K562 (cell line): ENCODE data around the gene EMC10. TPM values are rescaled to one million over a fixed set of nuclear protein-coding genes. Genes with fewer than 3 reads are reported as not detected.

Experiments
- ARID2 ChIP-seq: fragments of 450-650 bp; IDR thresholded peaks from 2 replicates; pipeline ENCODE4 v1.6.1; 2017; ENCODE audit warnings: antibody characterized with exemption, mild to moderate bottlenecking
- CREB5 ChIP-seq: fragments of 250-450 bp; sonication (Bioruptor Pico); IDR thresholded peaks from 2 replicates; pipeline ENCODE4 v1.5.0; 2020; ENCODE audit warnings: mild to moderate bottlenecking
- EHMT2 ChIP-seq: fragments of 450-650 bp; IDR thresholded peaks from 2 replicates; pipeline ENCODE4 v1.6.1; 2018; ENCODE audit warnings: antibody characterized with exemption
- EWSR1 ChIP-seq: fragments of 450-650 bp; IDR thresholded peaks from 2 replicates; pipeline ENCODE4 v1.6.1; 2018; ENCODE audit warnings: borderline replicate concordance, mild to moderate bottlenecking, low read depth, moderate library complexity; ENCODE audit not compliant: partially characterized antibody
- NCOA1 ChIP-seq: fragments of 450-650 bp; IDR thresholded peaks from 2 replicates; pipeline ENCODE4 v1.6.1; 2016; ENCODE audit warnings: low read depth
- NR4A1 ChIP-seq, 2 experiments: fragments of 250-450 bp in 1 of 2; fragments of 450-650 bp in 1 of 2; sonication (Bioruptor Pico) in 1 of 2; IDR thresholded peaks; 2 replicates each; pipeline versions ENCODE4 v1.4.0 to v1.6.1; 2016 to 2020; ENCODE audit warnings: mild to moderate bottlenecking in 2 of 2, missing compliant biosample characterization in 1 of 2, missing genetic modification characterization in 1 of 2, moderate library complexity in 1 of 2
- RUNX1 ChIP-seq: sonication (generic); IDR thresholded peaks from 2 replicates; pipeline ENCODE4 v1.6.1; 2016; ENCODE audit warnings: antibody characterized with exemption, low read depth
- SMARCA5 ChIP-seq: fragments of 450-650 bp; IDR thresholded peaks from 2 replicates; pipeline ENCODE4 v1.6.1; 2016
- SRSF7 ChIP-seq: fragments of 200-400 bp; formaldehyde crosslinking; optimal IDR thresholded peaks from 2 replicates; pipeline ENCODE3; 2017; ENCODE audit warnings: mild to moderate bottlenecking, low read depth, low read length
- YY1 ChIP-seq, 3 experiments: IDR thresholded peaks; 2 replicates each; pipeline ENCODE4 v1.6.1; 2011; ENCODE audit warnings: low read length in 2 of 3, mild to moderate bottlenecking in 2 of 3, moderate library complexity in 2 of 3, borderline replicate concordance in 1 of 3, control low read depth in 1 of 3, low read depth in 1 of 3; ENCODE audit not compliant: insufficient read depth in 3 of 3, insufficient replicate concordance in 2 of 3, control insufficient read depth in 1 of 3, insufficient read length in 1 of 3; ENCODE audit errors: extremely low read depth in 1 of 3
- ZEB2 ChIP-seq: fragments of 450-650 bp; IDR thresholded peaks from 2 replicates; pipeline ENCODE4 v1.6.1; 2016
- ZNF165 ChIP-seq: fragments of 250-450 bp; sonication (Bioruptor Pico); IDR thresholded peaks from 2 replicates; pipeline ENCODE4 v1.4.0; 2020; ENCODE audit warnings: borderline replicate concordance
- ZNF212 ChIP-seq: fragments of 450-650 bp; formaldehyde crosslinking; IDR thresholded peaks from 2 replicates; pipeline ENCODE4 v1.4.0; 2020; ENCODE audit warnings: mild to moderate bottlenecking
- ZNF444 ChIP-seq: fragments of 250-450 bp; sonication (Bioruptor Pico); IDR thresholded peaks from 2 replicates; pipeline ENCODE4 v1.4.0; 2020; ENCODE audit warnings: mild to moderate bottlenecking, moderate library complexity
- ZNF586 ChIP-seq: fragments of 450-650 bp; formaldehyde crosslinking; conservative IDR thresholded peaks from 2 replicates; pipeline ENCODE4 v1.4.0; 2020; ENCODE audit warnings: mild to moderate bottlenecking, moderate library complexity
- polyA plus RNA-seq, 8 experiments: library from polyadenylated mRNA; depleted of rRNA in 4 of 8; stranded (reverse) in 5 of 8; unstranded in 3 of 8; fragments of >200 nt; fragmentation: Nextera tagmentation in 2 of 8; fragmentation: Illumina TruSeq in 1 of 8; extraction: Ambion mirVana in 2 of 8; extraction: Trizol in 1 of 8; gene quantifications; 2 replicates each; pipeline versions ENCODE4 v1.2.1 to v1.2.3, GENCODE V29; 2011 to 2014; ENCODE audit warnings: inconsistent platforms in 1 of 8, missing spikeins in 1 of 8
- total RNA-seq, 7 experiments: library from RNA; depleted of rRNA in 6 of 7; stranded (reverse); fragments of >200 nt in 6 of 7; fragmentation: Illumina TruSeq in 2 of 7; extraction: Trizol in 2 of 7; gene quantifications; 2 replicates each; pipeline versions ENCODE4 v1.2.1 to v1.2.3, GENCODE V29; 2011 to 2021; ENCODE audit warnings: low replicate concordance in 1 of 7
- TF ChIP-seq, protein P1 (sequence below): sonication (generic); formaldehyde crosslinking; IDR thresholded peaks from 2 replicates; pipeline ENCODE4 v1.8.0; 2022; ENCODE audit warnings: mild to moderate bottlenecking, missing genetic modification reagents
- TF ChIP-seq, protein P2 (sequence below): IDR thresholded peaks from 2 replicates; pipeline ENCODE4 v1.6.1; 2012; ENCODE audit warnings: low read depth, low read length, improper control_type of control experiment, borderline replicate concordance
- TF ChIP-seq, protein P3 (sequence below), 2 experiments: fragments of 150-350 bp in 1 of 2; IDR thresholded peaks; 2 replicates each; pipeline ENCODE4 v1.6.1; 2012 to 2016; ENCODE audit warnings: low read depth in 2 of 2, low read length in 2 of 2, mild to moderate bottlenecking in 1 of 2, moderate library complexity in 1 of 2

The EMC10 gene
- total and polyA plus RNA-seq, 9 of the 15 experiments (the other 6 are each of a cell fraction or from before 2014, with no cell fraction given): 1.4 to 46.0 (median 13.1) TPM

GRCh38 chr19:50500060-50500752, 23.9 kb downstream of the EMC10 start (continued):
- TF ChIP-seq CREB5 (no peak), EHMT2 (no peak), SRSF7 (no peak), NCOA1 (no peak), ZEB2 (no peak), ARID2 (no peak), EWSR1 (no peak), RUNX1 (no peak), ZNF444 (0 out of 2 replicates have a peak, but pooled peaks have one; percentile 77), NR4A1 (CRISPR knock-in tag; IDR thresholded peaks at IDR 0.05) (no peak), NR4A1 (tag; IDR thresholded peaks at IDR 0.05) (no peak), SMARCA5 (no peak), ZNF586 (CRISPR knock-in tag) (no peak), ZNF165 (CRISPR knock-in tag) (no peak), ZNF212 (no peak), YY1 (IDR thresholded peaks at IDR 0.05; ENCODE audit: borderline replicate concordance in 1 of 3, control insufficient read depth in 1 of 3, extremely low read depth in 1 of 3, insufficient read depth in 3 of 3, insufficient read length in 1 of 3, insufficient replicate concordance in 2 of 3, low read depth in 1 of 3, low read length in 2 of 3) (no peak)
- TF ChIP-seq, protein P1, sequence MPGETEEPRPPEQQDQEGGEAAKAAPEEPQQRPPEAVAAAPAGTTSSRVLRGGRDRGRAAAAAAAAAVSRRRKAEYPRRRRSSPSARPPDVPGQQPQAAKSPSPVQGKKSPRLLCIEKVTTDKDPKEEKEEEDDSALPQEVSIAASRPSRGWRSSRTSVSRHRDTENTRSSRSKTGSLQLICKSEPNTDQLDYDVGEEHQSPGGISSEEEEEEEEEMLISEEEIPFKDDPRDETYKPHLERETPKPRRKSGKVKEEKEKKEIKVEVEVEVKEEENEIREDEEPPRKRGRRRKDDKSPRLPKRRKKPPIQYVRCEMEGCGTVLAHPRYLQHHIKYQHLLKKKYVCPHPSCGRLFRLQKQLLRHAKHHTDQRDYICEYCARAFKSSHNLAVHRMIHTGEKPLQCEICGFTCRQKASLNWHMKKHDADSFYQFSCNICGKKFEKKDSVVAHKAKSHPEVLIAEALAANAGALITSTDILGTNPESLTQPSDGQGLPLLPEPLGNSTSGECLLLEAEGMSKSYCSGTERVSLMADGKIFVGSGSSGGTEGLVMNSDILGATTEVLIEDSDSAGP: no peak
- TF ChIP-seq, protein P2, sequence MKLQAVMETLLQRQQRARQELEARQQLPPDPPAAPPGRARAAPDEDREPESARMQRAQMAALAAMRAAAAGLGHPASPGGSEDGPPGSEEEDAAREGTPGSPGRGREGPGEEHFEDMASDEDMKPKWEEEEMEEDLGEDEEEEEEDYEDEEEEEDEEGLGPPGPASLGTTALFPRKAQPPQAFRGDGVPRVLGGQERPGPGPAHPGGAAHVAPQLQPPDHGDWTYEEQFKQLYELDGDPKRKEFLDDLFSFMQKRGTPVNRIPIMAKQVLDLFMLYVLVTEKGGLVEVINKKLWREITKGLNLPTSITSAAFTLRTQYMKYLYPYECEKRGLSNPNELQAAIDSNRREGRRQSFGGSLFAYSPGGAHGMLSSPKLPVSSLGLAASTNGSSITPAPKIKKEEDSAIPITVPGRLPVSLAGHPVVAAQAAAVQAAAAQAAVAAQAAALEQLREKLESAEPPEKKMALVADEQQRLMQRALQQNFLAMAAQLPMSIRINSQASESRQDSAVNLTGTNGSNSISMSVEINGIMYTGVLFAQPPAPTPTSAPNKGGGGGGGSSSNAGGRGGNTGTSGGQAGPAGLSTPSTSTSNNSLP: no peak
- TF ChIP-seq, protein P3, sequence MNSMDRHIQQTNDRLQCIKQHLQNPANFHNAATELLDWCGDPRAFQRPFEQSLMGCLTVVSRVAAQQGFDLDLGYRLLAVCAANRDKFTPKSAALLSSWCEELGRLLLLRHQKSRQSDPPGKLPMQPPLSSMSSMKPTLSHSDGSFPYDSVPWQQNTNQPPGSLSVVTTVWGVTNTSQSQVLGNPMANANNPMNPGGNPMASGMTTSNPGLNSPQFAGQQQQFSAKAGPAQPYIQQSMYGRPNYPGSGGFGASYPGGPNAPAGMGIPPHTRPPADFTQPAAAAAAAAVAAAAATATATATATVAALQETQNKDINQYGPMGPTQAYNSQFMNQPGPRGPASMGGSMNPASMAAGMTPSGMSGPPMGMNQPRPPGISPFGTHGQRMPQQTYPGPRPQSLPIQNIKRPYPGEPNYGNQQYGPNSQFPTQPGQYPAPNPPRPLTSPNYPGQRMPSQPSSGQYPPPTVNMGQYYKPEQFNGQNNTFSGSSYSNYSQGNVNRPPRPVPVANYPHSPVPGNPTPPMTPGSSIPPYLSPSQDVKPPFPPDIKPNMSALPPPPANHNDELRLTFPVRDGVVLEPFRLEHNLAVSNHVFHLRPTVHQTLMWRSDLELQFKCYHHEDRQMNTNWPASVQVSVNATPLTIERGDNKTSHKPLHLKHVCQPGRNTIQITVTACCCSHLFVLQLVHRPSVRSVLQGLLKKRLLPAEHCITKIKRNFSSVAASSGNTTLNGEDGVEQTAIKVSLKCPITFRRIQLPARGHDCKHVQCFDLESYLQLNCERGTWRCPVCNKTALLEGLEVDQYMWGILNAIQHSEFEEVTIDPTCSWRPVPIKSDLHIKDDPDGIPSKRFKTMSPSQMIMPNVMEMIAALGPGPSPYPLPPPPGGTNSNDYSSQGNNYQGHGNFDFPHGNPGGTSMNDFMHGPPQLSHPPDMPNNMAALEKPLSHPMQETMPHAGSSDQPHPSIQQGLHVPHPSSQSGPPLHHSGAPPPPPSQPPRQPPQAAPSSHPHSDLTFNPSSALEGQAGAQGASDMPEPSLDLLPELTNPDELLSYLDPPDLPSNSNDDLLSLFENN (IDR thresholded peaks at IDR 0.05; ENCODE audit: low read depth in 2 of 2, low read length in 2 of 2): 0 out of 4 replicates have a peak, but pooled peaks of 1 of the 2 experiments have one; percentile 35
